Spleen (tissue), 7 donors: ENCODE data around the gene SREK1IP1.

Experiments used
- CTCF ChIP-seq, 11 experiments: fragments of 200-600 bp in 7 of 11; fragments of 450-650 bp in 4 of 11; sonication (generic) in 4 of 11; IDR thresholded peaks in 8 of 11; conservative IDR thresholded peaks in 3 of 11; 1 replicate in 7 of 11; 2 replicates in 4 of 11; pipeline versions ENCODE4 v1.4.0 to v1.8.0; 2016 to 2021; ENCODE audit warnings: antibody characterized with exemption in 11 of 11, inconsistent platforms in 4 of 11, mild to moderate bottlenecking in 1 of 11
- POLR2AphosphoS5 ChIP-seq, 3 donors: sonication (generic); formaldehyde crosslinking; IDR thresholded peaks; one replicate each; pipeline ENCODE4 v1.5.1; 2017; ENCODE audit warnings: antibody characterized with exemption in 3 of 3
- donor health status: DM: no; HTN: no; CAD: no; lungs with moderate emphysema.
- donor health status: DM: no; HTN: no; CAD: no.
- donor health status: DM: no; HTN: no; CAD: no.

GRCh38 chr5:64682608-64683007 lies 85.9 kb downstream of the SREK1IP1 start:
- no peak for TF ChIP-seq CTCF (IDR thresholded peaks at IDR 0.05 in 8 of 11, conservative IDR thresholded peaks at IDR 0.05 in 3 of 11)
- TF ChIP-seq POLR2AphosphoS5 (IDR thresholded peaks at IDR 0.05) = no peak
